B cell (primary cell): Measurements from ENCODE around the gene FITM1. TPM values are rescaled to one million over a fixed set of nuclear protein-coding genes. Genes with fewer than 3 reads are reported as not detected.

ENCODE experiments used
- ATAC-seq: fragments of 200-7000 bp; cut with Tn5 transposase; one replicate; pipeline ENCODE4 v1.10.0; 2021; ENCODE audit warnings: low read depth, mild to moderate bottlenecking, moderate number of reproducible peaks, moderate library complexity
- CTCF ChIA-PET: fragments of 350-600 bp; sonication (Branson Sonifier 250); formaldehyde crosslinking; loops from one replicate; lab custom pipeline; 2021; ENCODE audit warnings: antibody characterized with exemption, inconsistent platforms; lab: Charles Lee
- POLR2A ChIA-PET: fragments of 350-600 bp; sonication (Branson Sonifier 250); formaldehyde crosslinking; loops from one replicate; lab custom pipeline; 2021; ENCODE audit warnings: antibody characterized with exemption; lab: Charles Lee
- DNase-seq: peaks from one replicate; pipeline ENCODE4 v3.0.0; 2013
- H2AFZ ChIP-seq: 2 replicates; pipeline ENCODE4 v1.6.1; 2012; ENCODE audit warnings: mild to moderate bottlenecking, low read depth, low read length; ENCODE audit not compliant: insufficient read depth, poor library complexity, severe bottlenecking
- H3K27ac ChIP-seq, 2 donors: 1 replicate in 1 of 2; 2 replicates in 1 of 2; pipeline ENCODE4 v1.5.1; 2012 to 2013; ENCODE audit warnings: low read length in 2 of 2, mild to moderate bottlenecking in 2 of 2, moderate library complexity in 1 of 2
- H3K27me3 ChIP-seq, 4 experiments: fragments of 200-600 bp in 1 of 4; sonication (generic) in 1 of 4; replicated peaks in 1 of 4; 1 replicate in 2 of 4; 2 replicates in 2 of 4; pipeline versions ENCODE4 v1.6.1 to v1.7.0; 2013 to 2016; ENCODE audit warnings: low read length in 3 of 4, mild to moderate bottlenecking in 2 of 4, mixed read lengths in 1 of 4, moderate library complexity in 1 of 4; ENCODE audit not compliant: insufficient read depth in 4 of 4, control insufficient read depth in 3 of 4; ENCODE audit errors: control extremely low read depth in 1 of 4
- H3K36me3 ChIP-seq, 2 experiments: replicated peaks in 1 of 2; 1 replicate in 1 of 2; 2 replicates in 1 of 2; pipeline versions ENCODE4 v1.6.1 to v1.7.1; 2013; ENCODE audit warnings: low read length in 1 of 2; ENCODE audit not compliant: insufficient read depth in 2 of 2, control insufficient read depth in 1 of 2; ENCODE audit errors: control extremely low read depth in 1 of 2, extremely low read depth in 1 of 2
- H3K4me1 ChIP-seq, 2 donors: fragments of 200-600 bp in 1 of 2; sonication (generic) in 1 of 2; 1 replicate in 1 of 2; 2 replicates in 1 of 2; pipeline versions ENCODE4 v1.5.1 to v1.6.1; 2013 to 2017; ENCODE audit warnings: low read length in 2 of 2; ENCODE audit not compliant: control insufficient read depth in 2 of 2, insufficient read depth in 2 of 2
- H3K4me2 ChIP-seq: replicated peaks from 2 replicates; pipeline ENCODE3; 2012; ENCODE audit warnings: mild to moderate bottlenecking, low read depth, low read length; ENCODE audit not compliant: poor library complexity, severe bottlenecking
- H3K4me3 ChIP-seq, 5 experiments: fragments of 200-600 bp in 1 of 5; sonication (generic) in 1 of 5; 1 replicate in 3 of 5; 2 replicates in 2 of 5; pipeline versions ENCODE4 v1.5.1 to v1.7.0; 2011 to 2016; ENCODE audit warnings: low read length in 4 of 5, mild to moderate bottlenecking in 4 of 5, low read depth in 2 of 5, control low read depth in 1 of 5, moderate library complexity in 1 of 5; ENCODE audit not compliant: insufficient read depth in 1 of 5; ENCODE audit errors: control extremely low read depth in 1 of 5, extremely low read depth in 1 of 5
- H3K79me2 ChIP-seq: fragments of 200-600 bp; sonication (generic); one replicate; pipeline ENCODE4 v1.6.0; 2016; ENCODE audit warnings: low read length; ENCODE audit not compliant: control insufficient read depth, insufficient read depth
- H3K9ac ChIP-seq: fragments of 200-600 bp; sonication (generic); 2 replicates; pipeline ENCODE4 v1.6.1; 2017; ENCODE audit warnings: mild to moderate bottlenecking, low read length, moderate library complexity
- H3K9me3 ChIP-seq, 3 donors: one replicate each; pipeline versions ENCODE4 v1.6.1 to v1.7.1; 2013; ENCODE audit warnings: low read length in 2 of 3; ENCODE audit not compliant: control insufficient read depth in 2 of 3, insufficient read depth in 1 of 3; ENCODE audit errors: control extremely low read depth in 1 of 3
- H4K20me1 ChIP-seq: 2 replicates; pipeline ENCODE4 v1.6.0; 2012; ENCODE audit warnings: mild to moderate bottlenecking, low read length; ENCODE audit not compliant: insufficient read depth, control insufficient read depth, poor library complexity, severe bottlenecking
- H3K27ac Mint-ChIP-seq: one replicate; pipeline ENCODE4 v1.8.0; 2021; ENCODE audit warnings: mixed read lengths
- H3K27me3 Mint-ChIP-seq: one replicate; pipeline ENCODE4 v1.8.0; 2021; ENCODE audit warnings: mixed read lengths
- H3K4me1 Mint-ChIP-seq: one replicate; pipeline ENCODE4 v1.8.0; 2021; ENCODE audit warnings: mixed read lengths
- H3K4me3 Mint-ChIP-seq: one replicate; pipeline ENCODE4 v1.8.0; 2021; ENCODE audit warnings: mixed read lengths
- H3K9me3 Mint-ChIP-seq: one replicate; pipeline ENCODE4 v1.8.0; 2022; ENCODE audit warnings: mixed read lengths; ENCODE audit not compliant: insufficient read depth
- EZH2 ChIP-seq: IDR thresholded peaks from 2 replicates; pipeline ENCODE4 v1.6.1; 2012; ENCODE audit warnings: borderline replicate concordance, low read depth, mild to moderate bottlenecking, moderate library complexity, low read length; ENCODE audit not compliant: insufficient read depth, poor library complexity, severe bottlenecking
- WGBS: methylation state at CpG from one replicate; pipeline ENCODE4 v1.1.5; 2013; ENCODE audit warnings: missing lambda C conversion rate; ENCODE audit not compliant: insufficient coverage; 5-methylcytosine and 5-hydroxymethylcytosine counted together
- intact Hi-C: fragments of 100-400 bp; cut with micrococcal nuclease; formaldehyde crosslinking; loops from one replicate; pipeline ENCODE4 v1.10.0; 2022
- polyA plus RNA-seq: library from polyadenylated mRNA; depleted of rRNA; stranded (reverse); fragments of >200 nt; gene quantifications from 2 replicates; pipeline ENCODE4 v1.2.3, GENCODE V29; 2012
- total RNA-seq, 2 donors: library from RNA; stranded (reverse); fragments of 120-200 nt in 1 of 2; gene quantifications; 1 replicate in 1 of 2; 2 replicates in 1 of 2; pipeline versions ENCODE4 v1.2.3 to v1.2.4, GENCODE V29; 2013 to 2022
- TF ChIP-seq, protein P1 (sequence below): fragments of 200-600 bp; IDR thresholded peaks from one replicate; pipeline ENCODE4 v1.8.0; 2022; ENCODE audit warnings: antibody characterized with exemption, mild to moderate bottlenecking

The FITM1 gene
- total and polyA plus RNA-seq, 2 donors (not counting 1 experiment from before 2014, with no cell fraction given), result 2.6 to 3.3 TPM

GRCh38 chr14:24139272-24139934, 8.9 kb downstream of the FITM1 start:
- no peak for TF ChIP-seq EZH2
- TF ChIP-seq, protein P1, sequence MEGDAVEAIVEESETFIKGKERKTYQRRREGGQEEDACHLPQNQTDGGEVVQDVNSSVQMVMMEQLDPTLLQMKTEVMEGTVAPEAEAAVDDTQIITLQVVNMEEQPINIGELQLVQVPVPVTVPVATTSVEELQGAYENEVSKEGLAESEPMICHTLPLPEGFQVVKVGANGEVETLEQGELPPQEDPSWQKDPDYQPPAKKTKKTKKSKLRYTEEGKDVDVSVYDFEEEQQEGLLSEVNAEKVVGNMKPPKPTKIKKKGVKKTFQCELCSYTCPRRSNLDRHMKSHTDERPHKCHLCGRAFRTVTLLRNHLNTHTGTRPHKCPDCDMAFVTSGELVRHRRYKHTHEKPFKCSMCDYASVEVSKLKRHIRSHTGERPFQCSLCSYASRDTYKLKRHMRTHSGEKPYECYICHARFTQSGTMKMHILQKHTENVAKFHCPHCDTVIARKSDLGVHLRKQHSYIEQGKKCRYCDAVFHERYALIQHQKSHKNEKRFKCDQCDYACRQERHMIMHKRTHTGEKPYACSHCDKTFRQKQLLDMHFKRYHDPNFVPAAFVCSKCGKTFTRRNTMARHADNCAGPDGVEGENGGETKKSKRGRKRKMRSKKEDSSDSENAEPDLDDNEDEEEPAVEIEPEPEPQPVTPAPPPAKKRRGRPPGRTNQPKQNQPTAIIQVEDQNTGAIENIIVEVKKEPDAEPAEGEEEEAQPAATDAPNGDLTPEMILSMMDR, result no peak

More at GRCh38 chr14:24139272-24139934, 8.9 kb downstream of the FITM1 start:
- Histone ChIP-seq H4K20me1 (peaks cover 16% of the 10 kb centered on the region), H2AFZ (no peak overlapping the region), H3K79me2 (peaks cover 70% of the 10 kb centered on the region), H3K4me2 (peak overlapping the region; percentile 14), H3K9me3 (no peaks in the 10 kb centered on the region), H3K4me3 (no peak overlapping the region), H3K36me3 (peaks cover 0 to 42% of the 10 kb centered on the region in 2 experiments), H3K9ac (no peak overlapping the region), H3K27me3 (no peaks in the 10 kb centered on the region), H3K4me1 (peaks cover 27 to 41% of the 10 kb centered on the region in 2 donors), H3K27ac (peak overlapping the region in 1 of 2 donors; percentile 35)
- H3K9me3 Mint-ChIP-seq, result no peaks in the 10 kb centered on the region
- H3K4me1 Mint-ChIP-seq, result peaks cover 60% of the 10 kb centered on the region
- ChIA-PET CTCF (interaction anchor here (2.2 to 4.6 kb wide), 2 partner anchors 22 to 31 kb away, joined by 9 to 43 read pairs; partner anchors contain the start of gene IRF9), POLR2A (interaction anchor here (0.6 to 1.0 kb wide), 3 partner anchors 7 to 25 kb away, joined by 3 to 4 read pairs (median 3); partner anchors contain the start of genes DCAF11, IRF9, NRL and PSME2)
- H3K4me3 Mint-ChIP-seq, result peak overlapping the region; percentile 11
- intact Hi-C loops, result no loop called here
- no peak overlapping the region for H3K27ac Mint-ChIP-seq
- ATAC-seq (no peak), DNase-seq (no peak)
- H3K27me3 Mint-ChIP-seq, result no peaks in the 10 kb centered on the region
- 96% methylated on average over 4 of the region's 9 CpGs for WGBS
